OCI-LY3 (cell line): ENCODE measurements around the gene B4GALNT2.

ENCODE experiments used
- H2AFZ ChIP-seq: fragments of 200-600, 300-600 bp; shearing (Covaris generic); 2 replicates; pipeline ENCODE4 v1.6.0; 2014; ENCODE audit warnings: antibody characterized with exemption, low read depth, low read length
- H3K27ac ChIP-seq: fragments of 200-600, 300-600 bp; sonication (generic); 2 replicates; pipeline ENCODE4 v1.5.1; 2014; ENCODE audit warnings: mild to moderate bottlenecking, low read length, moderate library complexity, mixed read lengths
- H3K27me3 ChIP-seq: fragments of 200-600, 300-600 bp; sonication (generic); 2 replicates; pipeline ENCODE4 v1.6.1; 2014; ENCODE audit warnings: low read depth, low read length, mixed read lengths
- H3K36me3 ChIP-seq: fragments of 200-600, 300-600 bp; sonication (generic); replicated peaks from 2 replicates; pipeline ENCODE3; 2014; ENCODE audit warnings: low read depth, low read length, mixed read lengths
- H3K4me1 ChIP-seq: fragments of 300-600, 200-600 bp; sonication (generic); 2 replicates; pipeline ENCODE4 v1.6.1; 2014; ENCODE audit warnings: low read length, mixed read lengths
- H3K4me2 ChIP-seq: fragments of 200-600, 300-600 bp; sonication (generic); 2 replicates; pipeline ENCODE4 v1.6.1; 2014; ENCODE audit warnings: low read length, mixed read lengths
- H3K4me3 ChIP-seq: fragments of 300-600, 200-600 bp; sonication (generic); 2 replicates; pipeline ENCODE4 v1.5.1; 2014; ENCODE audit warnings: antibody characterized with exemption, mild to moderate bottlenecking, low read length, moderate library complexity
- H3K79me2 ChIP-seq: fragments of 300-600, 200-600 bp; shearing (Covaris generic); 2 replicates; pipeline ENCODE4 v1.6.1; 2014; ENCODE audit warnings: mild to moderate bottlenecking, low read length, mixed read lengths
- H3K9ac ChIP-seq: fragments of 300-600, 200-600 bp; shearing (Covaris generic); 2 replicates; pipeline ENCODE4 v1.6.0; 2014; ENCODE audit warnings: mild to moderate bottlenecking, low read length, moderate library complexity
- H3K9me3 ChIP-seq: fragments of 200-600, 300-600 bp; shearing (Covaris generic); 2 replicates; pipeline ENCODE4 v1.6.1; 2014; ENCODE audit warnings: low read length, mixed read lengths; ENCODE audit not compliant: insufficient read depth
- H4K20me1 ChIP-seq: fragments of 200-600, 300-600 bp; sonication (generic); 2 replicates; pipeline ENCODE4 v1.6.1; 2016; ENCODE audit warnings: low read length, mixed read lengths; ENCODE audit not compliant: insufficient read depth
- EZH2phosphoT487 ChIP-seq: fragments of 200-600 bp; shearing (Covaris generic); IDR thresholded peaks from 2 replicates; pipeline ENCODE4 v1.6.1; 2018; ENCODE audit warnings: antibody characterized with exemption, mixed run types, low read depth
- TF ChIP-seq, protein P1 (sequence below): fragments of 200-600, 300-600 bp; sonication (generic); IDR thresholded peaks from 2 replicates; pipeline ENCODE4 v1.5.1; 2014; ENCODE audit warnings: antibody characterized with exemption, low read length, low read depth

Gene B4GALNT2

DNA sequence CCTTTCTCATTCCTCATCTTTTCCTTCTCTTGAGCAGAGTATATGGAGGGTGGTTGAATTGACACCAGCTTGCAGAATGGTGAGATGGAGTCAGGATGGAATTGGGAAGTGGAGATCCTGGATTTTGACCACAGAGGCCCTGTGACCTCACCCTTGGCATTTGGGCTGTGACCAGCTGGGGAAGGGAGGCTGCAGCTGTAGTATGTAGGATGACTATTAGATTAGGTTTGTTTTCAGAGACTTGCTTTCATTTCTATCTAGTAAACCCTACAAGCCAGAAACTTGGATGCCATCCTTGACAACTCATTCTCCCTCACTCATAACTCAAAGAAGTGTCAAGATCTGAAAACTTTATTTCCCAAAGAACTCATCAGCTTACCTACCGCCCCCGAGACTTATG lies 71.9 kb downstream of the B4GALNT2 start:
- H3K4me3 ChIP-seq: no peak overlapping the region
- H4K20me1 ChIP-seq: no peaks in the 10 kb centered on the region
- H3K9ac ChIP-seq: no peak overlapping the region
- H3K27me3 ChIP-seq: no peaks in the 10 kb centered on the region
- no peaks in the 10 kb centered on the region for H3K79me2 ChIP-seq
- peaks cover 3% of the 10 kb centered on the region for H3K36me3 ChIP-seq
- peaks cover 4% of the 10 kb centered on the region for H3K4me1 ChIP-seq
- H3K9me3 ChIP-seq: no peaks in the 10 kb centered on the region
- H3K4me2 ChIP-seq: no peak overlapping the region
- H2AFZ ChIP-seq: no peak overlapping the region
- no peak for TF ChIP-seq EZH2phosphoT487
- TF ChIP-seq, protein P1, sequence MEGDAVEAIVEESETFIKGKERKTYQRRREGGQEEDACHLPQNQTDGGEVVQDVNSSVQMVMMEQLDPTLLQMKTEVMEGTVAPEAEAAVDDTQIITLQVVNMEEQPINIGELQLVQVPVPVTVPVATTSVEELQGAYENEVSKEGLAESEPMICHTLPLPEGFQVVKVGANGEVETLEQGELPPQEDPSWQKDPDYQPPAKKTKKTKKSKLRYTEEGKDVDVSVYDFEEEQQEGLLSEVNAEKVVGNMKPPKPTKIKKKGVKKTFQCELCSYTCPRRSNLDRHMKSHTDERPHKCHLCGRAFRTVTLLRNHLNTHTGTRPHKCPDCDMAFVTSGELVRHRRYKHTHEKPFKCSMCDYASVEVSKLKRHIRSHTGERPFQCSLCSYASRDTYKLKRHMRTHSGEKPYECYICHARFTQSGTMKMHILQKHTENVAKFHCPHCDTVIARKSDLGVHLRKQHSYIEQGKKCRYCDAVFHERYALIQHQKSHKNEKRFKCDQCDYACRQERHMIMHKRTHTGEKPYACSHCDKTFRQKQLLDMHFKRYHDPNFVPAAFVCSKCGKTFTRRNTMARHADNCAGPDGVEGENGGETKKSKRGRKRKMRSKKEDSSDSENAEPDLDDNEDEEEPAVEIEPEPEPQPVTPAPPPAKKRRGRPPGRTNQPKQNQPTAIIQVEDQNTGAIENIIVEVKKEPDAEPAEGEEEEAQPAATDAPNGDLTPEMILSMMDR: no peak
- no peak overlapping the region for H3K27ac ChIP-seq

DNA sequence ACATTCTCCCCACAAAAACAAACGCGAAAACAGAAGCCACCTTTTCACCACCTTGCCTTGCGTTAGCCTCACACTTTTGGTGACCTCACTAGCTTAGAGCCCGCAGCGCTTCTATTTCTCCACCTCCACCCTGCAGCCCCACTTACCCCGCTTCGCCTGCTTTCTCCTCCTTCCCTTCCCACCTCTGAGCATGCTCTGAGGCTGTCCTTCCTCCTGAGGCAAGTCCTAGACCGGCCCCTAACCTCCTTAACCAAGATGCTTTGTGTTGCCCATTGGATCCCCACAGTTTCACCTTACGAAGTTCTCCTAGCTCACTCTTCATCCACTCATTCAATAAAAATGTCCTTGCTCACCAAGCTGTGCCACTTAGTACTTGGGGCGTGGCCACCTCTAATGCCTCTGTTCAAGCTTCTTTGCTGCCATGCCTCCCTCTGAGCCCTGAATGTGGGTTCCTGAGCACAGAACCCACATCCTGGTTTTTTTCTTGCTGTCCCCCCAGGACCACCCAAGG lies 76.5 kb downstream of the B4GALNT2 start:
- Histone ChIP-seq H3K79me2 (peaks cover 5% of the 10 kb centered on the region; the same call in 1 of the 2 replicates), H2AFZ (no peak overlapping the region), H3K9me3 (no peaks in the 10 kb centered on the region), H3K4me2 (peak overlapping the region; percentile 96), H3K9ac (no peak overlapping the region), H3K4me3 (peak overlapping the region; percentile 91; the same call in 1 of the 2 replicates), H3K4me1 (peaks cover 36% of the 10 kb centered on the region), H3K27ac (no peak overlapping the region), H3K27me3 (no peaks in the 10 kb centered on the region), H4K20me1 (no peaks in the 10 kb centered on the region), H3K36me3 (peaks cover 3% of the 10 kb centered on the region)
- no peak for TF ChIP-seq EZH2phosphoT487
- TF ChIP-seq, protein P1: no peak

DNA sequence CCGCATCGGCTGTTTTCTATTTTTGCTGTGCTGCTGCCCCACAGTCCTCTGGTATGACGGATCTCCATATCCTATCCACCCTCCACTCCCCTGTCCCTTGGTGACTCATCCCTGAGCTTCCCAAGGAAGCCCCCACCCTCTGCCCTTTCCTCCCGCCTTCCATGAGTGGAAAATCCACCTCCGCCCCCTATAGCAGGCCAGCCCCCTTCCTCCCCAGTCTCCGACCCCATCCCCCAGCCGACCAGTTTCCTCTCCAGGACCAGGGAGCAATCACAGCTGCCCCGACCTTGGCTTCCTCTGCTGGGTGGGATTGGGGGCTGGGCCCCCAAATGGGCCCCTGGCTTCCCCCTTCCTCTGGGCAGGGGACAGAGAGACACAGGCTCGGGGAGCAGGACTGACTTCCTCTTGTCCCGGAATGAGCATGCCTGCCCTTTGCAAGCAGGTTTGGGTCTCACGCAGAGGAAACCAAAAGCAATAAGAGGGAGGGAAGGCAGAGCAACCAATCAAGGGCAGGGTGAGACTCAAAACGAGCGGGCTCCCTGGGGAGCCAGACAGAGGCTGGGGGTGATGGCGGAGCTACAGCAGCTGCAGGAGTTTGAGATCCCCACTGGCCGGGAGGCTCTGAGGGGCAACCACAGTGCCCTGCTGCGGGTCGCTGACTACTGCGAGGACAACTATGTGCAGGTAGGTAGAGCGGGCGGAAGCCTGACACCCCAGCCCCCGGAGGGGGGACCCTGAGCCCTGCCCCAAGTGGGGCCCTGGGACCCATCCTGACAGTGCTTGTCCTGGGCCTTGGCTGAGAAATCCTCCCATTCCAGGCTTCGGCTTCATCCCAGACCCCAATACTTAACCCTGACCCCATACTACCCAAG lies 77.8 kb downstream of the B4GALNT2 start, which contains the start of the genes ABI3 and GNGT2:
ABI3 (plus strand) TSS at position 550 of the 872 bp plus-strand sequence; CDS start at position 568, 18 bp downstream.
GNGT2 (minus strand) TSS at position 417 of the 872 bp plus-strand sequence. CDS start 3,152 bp downstream, outside the sequence.
- Histone ChIP-seq H3K27me3 (no peaks in the 10 kb centered on the region), H3K4me1 (peaks cover 46% of the 10 kb centered on the region), H3K4me3 (peak within 1 kb of the TSS; percentile 91), H3K9ac (peak within 1 kb of the TSS; percentile 94), H2AFZ (peak within 1 kb of the TSS; percentile 90), H3K4me2 (peak within 1 kb of the TSS; percentile 96), H3K9me3 (no peaks in the 10 kb centered on the region), H3K27ac (peak within 1 kb of the TSS; percentile 57), H3K36me3 (peaks cover 3% of the 10 kb centered on the region), H4K20me1 (no peaks in the 10 kb centered on the region), H3K79me2 (peaks cover 5% of the 10 kb centered on the region; the same call in 1 of the 2 replicates)
- TF ChIP-seq, protein P1: no peak
- TF ChIP-seq EZH2phosphoT487: no peak

DNA sequence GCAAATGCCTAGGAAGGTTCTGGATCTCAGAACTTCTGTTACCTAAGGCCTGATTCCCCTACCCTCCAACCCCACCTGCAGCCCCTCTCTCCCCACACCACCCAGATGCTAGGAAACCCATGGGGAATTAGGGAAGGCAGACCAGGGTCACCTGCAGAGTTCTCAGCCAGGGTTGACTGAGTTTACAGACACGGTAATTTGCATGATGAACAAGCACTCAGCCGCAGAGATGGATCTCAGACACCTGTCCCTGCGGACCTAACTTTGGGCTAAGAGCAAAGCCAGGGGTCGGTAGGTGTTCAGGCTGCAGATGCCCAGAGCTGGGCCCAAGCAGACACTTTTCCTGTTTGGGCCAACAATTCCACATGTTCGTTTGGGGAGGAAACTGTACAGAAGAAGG lies 80.8 kb downstream of the B4GALNT2 start:
- Histone ChIP-seq H3K4me3 (peak overlapping the region; percentile 42), H3K27me3 (no peaks in the 10 kb centered on the region), H3K79me2 (peaks cover 5% of the 10 kb centered on the region; the same call in 1 of the 2 replicates), H4K20me1 (no peaks in the 10 kb centered on the region), H3K9me3 (no peaks in the 10 kb centered on the region), H3K27ac (peak overlapping the region; percentile 23; the same call in 1 of the 2 replicates), H3K9ac (no peak overlapping the region), H3K4me2 (peak overlapping the region; percentile 64), H3K4me1 (peaks cover 74% of the 10 kb centered on the region), H3K36me3 (peaks cover 8% of the 10 kb centered on the region), H2AFZ (no peak overlapping the region)
- TF ChIP-seq, protein P1: no peak
- TF ChIP-seq EZH2phosphoT487: no peak
